Astrocyte (in vitro differentiated cells and primary cell): Measurements from ENCODE around the gene AK9.

ENCODE experiments used
- CTCF ChIP-seq: IDR thresholded peaks from 2 replicates; pipeline ENCODE4 v1.5.1; 2011; ENCODE audit warnings: low read depth, mild to moderate bottlenecking, inconsistent platforms, low read length, moderate library complexity; ENCODE audit not compliant: insufficient read depth
- EZH2 ChIP-seq: IDR thresholded peaks from 2 replicates; pipeline ENCODE4 v1.6.1; 2012; ENCODE audit warnings: mild to moderate bottlenecking, low read length, inconsistent platforms; ENCODE audit not compliant: insufficient read depth

- TF ChIP-seq CTCF (no peak), EZH2 (no peak)
These were observed 167.5 kb downstream of the AK9 start for GRCh38 chr6:109523478-109523877.
